ENCODE data around the gene PLCB4. TPM values are rescaled to one million over a fixed set of nuclear protein-coding genes. Genes with fewer than 3 reads are reported as not detected.

Gene PLCB4
- total RNA-seq, 1 experiment from 2014 or later = 12.6 TPM

GRCh38 chr20:9478771-9479170, 409.9 kb downstream of the PLCB4 start:
- no peak overlapping the region for H3K4me3 Mint-ChIP-seq
- no peaks in the 10 kb centered on the region for H3K27me3 Mint-ChIP-seq (ENCODE audit: low read depth)
- H3K36me3 Mint-ChIP-seq = no peaks in the 10 kb centered on the region
- no peak overlapping the region for H3K27ac Mint-ChIP-seq
- TF ChIP-seq, protein P1, sequence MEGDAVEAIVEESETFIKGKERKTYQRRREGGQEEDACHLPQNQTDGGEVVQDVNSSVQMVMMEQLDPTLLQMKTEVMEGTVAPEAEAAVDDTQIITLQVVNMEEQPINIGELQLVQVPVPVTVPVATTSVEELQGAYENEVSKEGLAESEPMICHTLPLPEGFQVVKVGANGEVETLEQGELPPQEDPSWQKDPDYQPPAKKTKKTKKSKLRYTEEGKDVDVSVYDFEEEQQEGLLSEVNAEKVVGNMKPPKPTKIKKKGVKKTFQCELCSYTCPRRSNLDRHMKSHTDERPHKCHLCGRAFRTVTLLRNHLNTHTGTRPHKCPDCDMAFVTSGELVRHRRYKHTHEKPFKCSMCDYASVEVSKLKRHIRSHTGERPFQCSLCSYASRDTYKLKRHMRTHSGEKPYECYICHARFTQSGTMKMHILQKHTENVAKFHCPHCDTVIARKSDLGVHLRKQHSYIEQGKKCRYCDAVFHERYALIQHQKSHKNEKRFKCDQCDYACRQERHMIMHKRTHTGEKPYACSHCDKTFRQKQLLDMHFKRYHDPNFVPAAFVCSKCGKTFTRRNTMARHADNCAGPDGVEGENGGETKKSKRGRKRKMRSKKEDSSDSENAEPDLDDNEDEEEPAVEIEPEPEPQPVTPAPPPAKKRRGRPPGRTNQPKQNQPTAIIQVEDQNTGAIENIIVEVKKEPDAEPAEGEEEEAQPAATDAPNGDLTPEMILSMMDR (IDR thresholded peaks at IDR 0.05) = no peak
- TF ChIP-seq ZNF281 (CRISPR knock-in tag; IDR thresholded peaks at IDR 0.05) (no peak), ESRRA (CRISPR knock-in tag; IDR thresholded peaks at IDR 0.05; ENCODE audit: borderline replicate concordance) (no peak), ZNF416 (CRISPR knock-in tag; IDR thresholded peaks at IDR 0.05) (no peak), NFYB (CRISPR knock-in tag; conservative IDR thresholded peaks at IDR 0.05; ENCODE audit: low read depth) (no peak), ETV6 (CRISPR knock-in tag; IDR thresholded peaks at IDR 0.05) (no peak), KAT7 (CRISPR knock-in tag; IDR thresholded peaks at IDR 0.05; ENCODE audit: borderline replicate concordance) (no peak), E2F4 (CRISPR knock-in tag; IDR thresholded peaks at IDR 0.05; ENCODE audit: borderline replicate concordance, low read depth) (no peak), CREM (CRISPR knock-in tag; IDR thresholded peaks at IDR 0.05) (no peak), SMAD3 (CRISPR knock-in tag; IDR thresholded peaks at IDR 0.05; ENCODE audit: borderline replicate concordance) (no peak), FOXK1 (CRISPR knock-in tag; IDR thresholded peaks at IDR 0.05) (no peak), NFATC4 (CRISPR knock-in tag; IDR thresholded peaks at IDR 0.05) (no peak)
- TF ChIP-seq, protein P2, sequence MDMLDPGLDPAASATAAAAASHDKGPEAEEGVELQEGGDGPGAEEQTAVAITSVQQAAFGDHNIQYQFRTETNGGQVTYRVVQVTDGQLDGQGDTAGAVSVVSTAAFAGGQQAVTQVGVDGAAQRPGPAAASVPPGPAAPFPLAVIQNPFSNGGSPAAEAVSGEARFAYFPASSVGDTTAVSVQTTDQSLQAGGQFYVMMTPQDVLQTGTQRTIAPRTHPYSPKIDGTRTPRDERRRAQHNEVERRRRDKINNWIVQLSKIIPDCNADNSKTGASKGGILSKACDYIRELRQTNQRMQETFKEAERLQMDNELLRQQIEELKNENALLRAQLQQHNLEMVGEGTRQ (CRISPR knock-in tag; IDR thresholded peaks at IDR 0.05) = no peak
- TF ChIP-seq, protein P3, sequence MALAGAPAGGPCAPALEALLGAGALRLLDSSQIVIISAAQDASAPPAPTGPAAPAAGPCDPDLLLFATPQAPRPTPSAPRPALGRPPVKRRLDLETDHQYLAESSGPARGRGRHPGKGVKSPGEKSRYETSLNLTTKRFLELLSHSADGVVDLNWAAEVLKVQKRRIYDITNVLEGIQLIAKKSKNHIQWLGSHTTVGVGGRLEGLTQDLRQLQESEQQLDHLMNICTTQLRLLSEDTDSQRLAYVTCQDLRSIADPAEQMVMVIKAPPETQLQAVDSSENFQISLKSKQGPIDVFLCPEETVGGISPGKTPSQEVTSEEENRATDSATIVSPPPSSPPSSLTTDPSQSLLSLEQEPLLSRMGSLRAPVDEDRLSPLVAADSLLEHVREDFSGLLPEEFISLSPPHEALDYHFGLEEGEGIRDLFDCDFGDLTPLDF (CRISPR knock-in tag; IDR thresholded peaks at IDR 0.05) = no peak
- H3K9me3 Mint-ChIP-seq = no peaks in the 10 kb centered on the region
- DNase-seq (ENCODE audit: low spot score) (no peak), ATAC-seq (no peak)
- ChIA-PET POLR2A (no interaction called here), CTCF (interaction anchor here (0.7 kb wide), 1 partner anchor 24 kb away, joined by 4 read pairs; no protein-coding TSS in a partner anchor)
- peaks cover 4% of the 10 kb centered on the region; the same call in 1 of the 2 replicates for H3K4me1 Mint-ChIP-seq

DNA sequence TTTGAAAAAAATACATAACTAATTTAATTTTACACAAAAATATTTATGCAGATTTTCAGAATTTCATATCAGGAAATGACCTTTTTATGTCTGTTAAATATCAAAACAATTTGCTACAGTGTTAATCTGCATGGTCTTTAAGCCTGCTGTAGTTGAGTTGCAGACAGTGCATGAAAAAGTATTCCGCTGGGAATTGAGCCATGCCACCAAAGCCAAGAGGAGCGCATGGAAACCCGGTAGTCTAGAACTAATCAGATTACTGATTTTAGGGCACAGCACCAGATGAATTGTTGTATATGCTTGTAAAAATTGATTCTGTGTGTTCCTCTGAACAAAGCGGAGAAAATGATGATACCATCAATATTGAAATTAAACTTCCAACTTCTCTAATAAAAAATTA, 411.2 kb downstream of the PLCB4 start:
- ATAC-seq = no peak
- POLR2A ChIA-PET = no interaction called here
- Mint-ChIP-seq H3K4me3 (no peak overlapping the region), H3K36me3 (no peaks in the 10 kb centered on the region), H3K9me3 (no peaks in the 10 kb centered on the region), H3K4me1 (peaks cover 4% of the 10 kb centered on the region; the same call in 1 of the 2 replicates), H3K27ac (no peak overlapping the region), H3K27me3 (ENCODE audit: low read depth) (no peaks in the 10 kb centered on the region)
- CTCF ChIA-PET = no interaction called here
- no peak for DNase-seq (ENCODE audit: low spot score)
- TF ChIP-seq USF1 (CRISPR knock-in tag; IDR thresholded peaks at IDR 0.05) (no peak), RELA (CRISPR knock-in tag; IDR thresholded peaks at IDR 0.05; ENCODE audit: borderline replicate concordance) (no peak), GRHL2 (CRISPR knock-in tag; IDR thresholded peaks at IDR 0.05; ENCODE audit: insufficient replicate concordance, severe bottlenecking) (no peak), NFYB (CRISPR knock-in tag; conservative IDR thresholded peaks at IDR 0.05; ENCODE audit: low read depth) (no peak), E2F4 (CRISPR knock-in tag; IDR thresholded peaks at IDR 0.05; ENCODE audit: borderline replicate concordance, low read depth) (no peak), NR3C1 (CRISPR knock-in tag; conservative IDR thresholded peaks at IDR 0.05; ENCODE audit: low read depth) (no peak), ETV6 (CRISPR knock-in tag; IDR thresholded peaks at IDR 0.05) (no peak), ARID4B (CRISPR knock-in tag; IDR thresholded peaks at IDR 0.05; ENCODE audit: borderline replicate concordance) (no peak)
- TF ChIP-seq, protein P4, sequence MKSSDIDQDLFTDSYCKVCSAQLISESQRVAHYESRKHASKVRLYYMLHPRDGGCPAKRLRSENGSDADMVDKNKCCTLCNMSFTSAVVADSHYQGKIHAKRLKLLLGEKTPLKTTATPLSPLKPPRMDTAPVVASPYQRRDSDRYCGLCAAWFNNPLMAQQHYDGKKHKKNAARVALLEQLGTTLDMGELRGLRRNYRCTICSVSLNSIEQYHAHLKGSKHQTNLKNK (CRISPR knock-in tag; IDR thresholded peaks at IDR 0.05) = no peak

Measured in WTC11 (cell line).